ENCODE measurements around the gene VAV2. TPM values are rescaled to one million over a fixed set of nuclear protein-coding genes. Genes with fewer than 3 reads are reported as not detected.
"Not testable (repeated sequence)": the region's sequence is repeated elsewhere in the genome, so short reads cannot be mapped to it uniquely, and the experiment has no call there.

Gene VAV2
- total and polyA plus RNA-seq, 2 experiments from 2014 or later: 8.1 to 28.9 TPM

DNA sequence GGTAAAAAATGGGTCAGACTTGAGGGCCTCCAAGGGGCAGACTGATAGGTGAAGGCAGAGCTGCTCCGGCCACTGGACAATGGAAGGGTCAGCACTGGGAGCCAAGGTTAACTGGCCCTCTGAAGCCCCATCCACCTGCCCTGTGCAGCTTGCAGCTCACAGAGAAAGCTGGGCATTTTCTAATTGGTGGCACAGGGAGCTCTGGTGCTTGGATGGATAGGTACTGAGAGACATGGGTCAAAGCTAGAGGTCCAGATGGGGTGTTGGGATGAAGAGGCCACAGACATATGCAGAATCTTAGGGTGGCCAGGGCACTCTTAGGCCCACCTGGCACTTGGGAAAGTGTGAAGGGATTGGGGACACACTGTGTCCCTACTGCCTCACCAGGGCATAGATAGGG is 224.5 kb downstream of the VAV2 start:
- H3K9me3 Mint-ChIP-seq: peaks cover 11% of the 10 kb centered on the region; the same call in 2 of the 3 replicates
- Histone ChIP-seq H3K9me2 (ENCODE audit: insufficient read depth) (no peaks in the 10 kb centered on the region), H3K27me3 (ENCODE audit: insufficient read depth) (no peaks in the 10 kb centered on the region), H3K4me1 (ENCODE audit: insufficient read depth) (no peaks in the 10 kb centered on the region), H4K20me1 (replicated peaks; ENCODE audit: insufficient read depth) (0 out of 2 replicates have a peak, but pooled peaks cover 3% of the 10 kb centered on the region), H2AFZ (no peak overlapping the region), H3K4me2 (no peak overlapping the region), H3K27ac (ENCODE audit: low read depth) (no peak overlapping the region), H3F3A (replicated peaks; ENCODE audit: low read depth) (no peaks in the 10 kb centered on the region), H3K36me3 (ENCODE audit: insufficient read depth) (no peaks in the 10 kb centered on the region), H3K79me2 (replicated peaks; ENCODE audit: insufficient read depth) (no peaks in the 10 kb centered on the region), H3K4me3 (no peak overlapping the region)
- TF ChIP-seq, protein P1, sequence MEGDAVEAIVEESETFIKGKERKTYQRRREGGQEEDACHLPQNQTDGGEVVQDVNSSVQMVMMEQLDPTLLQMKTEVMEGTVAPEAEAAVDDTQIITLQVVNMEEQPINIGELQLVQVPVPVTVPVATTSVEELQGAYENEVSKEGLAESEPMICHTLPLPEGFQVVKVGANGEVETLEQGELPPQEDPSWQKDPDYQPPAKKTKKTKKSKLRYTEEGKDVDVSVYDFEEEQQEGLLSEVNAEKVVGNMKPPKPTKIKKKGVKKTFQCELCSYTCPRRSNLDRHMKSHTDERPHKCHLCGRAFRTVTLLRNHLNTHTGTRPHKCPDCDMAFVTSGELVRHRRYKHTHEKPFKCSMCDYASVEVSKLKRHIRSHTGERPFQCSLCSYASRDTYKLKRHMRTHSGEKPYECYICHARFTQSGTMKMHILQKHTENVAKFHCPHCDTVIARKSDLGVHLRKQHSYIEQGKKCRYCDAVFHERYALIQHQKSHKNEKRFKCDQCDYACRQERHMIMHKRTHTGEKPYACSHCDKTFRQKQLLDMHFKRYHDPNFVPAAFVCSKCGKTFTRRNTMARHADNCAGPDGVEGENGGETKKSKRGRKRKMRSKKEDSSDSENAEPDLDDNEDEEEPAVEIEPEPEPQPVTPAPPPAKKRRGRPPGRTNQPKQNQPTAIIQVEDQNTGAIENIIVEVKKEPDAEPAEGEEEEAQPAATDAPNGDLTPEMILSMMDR (conservative IDR thresholded peaks at IDR 0.05; ENCODE audit: low read depth in 2 of 2): no peak
- TF ChIP-seq JUNB (IDR thresholded peaks at IDR 0.05; ENCODE audit: unreplicated experiment): no peak
- H3K4me3 Mint-ChIP-seq: no peak overlapping the region
- no peak overlapping the region for H3K27ac Mint-ChIP-seq
- H3K27me3 Mint-ChIP-seq (ENCODE audit: insufficient read depth, low read depth, poor library complexity): peaks cover 6% of the 10 kb centered on the region
- peaks cover 36% of the 10 kb centered on the region for H3K36me3 Mint-ChIP-seq (ENCODE audit: low read depth)
- DNase-seq (ENCODE audit: low spot score) (no peak), ATAC-seq (no peak)
- no peaks in the 10 kb centered on the region for H3K4me1 Mint-ChIP-seq

DNA sequence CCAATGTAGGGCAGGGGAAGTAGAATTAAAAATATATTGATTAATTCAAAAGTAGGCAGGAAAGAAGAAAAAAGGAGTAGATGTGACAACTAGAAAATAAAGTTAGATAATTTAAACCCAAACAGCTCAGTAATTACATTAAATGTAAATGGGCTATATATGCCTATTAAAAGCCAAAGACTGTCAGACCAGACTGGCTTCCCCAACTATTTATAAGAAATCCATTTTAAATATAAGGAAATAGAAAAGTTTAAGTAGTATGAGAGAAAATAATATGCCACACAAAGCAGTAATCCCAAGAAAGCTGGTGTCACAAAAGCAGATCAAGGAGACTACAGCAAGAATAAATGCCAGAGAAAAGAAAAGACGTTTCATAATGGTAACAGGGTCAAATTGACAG is 225.1 kb downstream of the VAV2 start:
- H4K20me1 ChIP-seq (replicated peaks; ENCODE audit: insufficient read depth): 0 out of 2 replicates have a peak, but pooled peaks cover 3% of the 10 kb centered on the region
- H3K36me3 ChIP-seq (ENCODE audit: insufficient read depth): no peaks in the 10 kb centered on the region
- no peaks in the 10 kb centered on the region for H3K4me1 Mint-ChIP-seq

DNA sequence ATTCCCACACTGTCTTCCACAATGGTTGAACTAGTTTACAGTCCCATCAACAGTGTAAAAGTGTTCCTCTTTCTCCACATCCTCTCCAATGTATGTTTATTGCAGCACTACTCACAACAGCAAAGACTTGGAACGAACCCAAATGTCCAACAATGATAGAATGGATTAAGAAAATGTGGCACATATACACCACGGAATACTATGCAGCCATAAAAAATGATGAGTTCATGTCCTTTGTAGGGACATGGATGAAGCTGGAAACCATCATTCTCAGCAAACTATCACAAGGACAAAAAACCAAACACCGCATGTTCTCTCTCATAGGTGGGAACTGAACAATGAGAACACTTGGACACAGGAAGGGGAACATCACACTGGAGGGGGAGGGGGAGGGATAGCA is 225.9 kb downstream of the VAV2 start:
- H3K27ac ChIP-seq (ENCODE audit: low read depth); H3K9me2 ChIP-seq (ENCODE audit: insufficient read depth); H3K4me3 ChIP-seq; H3K27ac Mint-ChIP-seq; H3K36me3 ChIP-seq (ENCODE audit: insufficient read depth); H3K4me1 Mint-ChIP-seq; H2AFZ ChIP-seq; H3K4me3 Mint-ChIP-seq; H4K20me1 ChIP-seq (replicated peaks; ENCODE audit: insufficient read depth); ATAC-seq; H3K4me2 ChIP-seq; H3F3A ChIP-seq (replicated peaks; ENCODE audit: low read depth); DNase-seq (ENCODE audit: low spot score); H3K27me3 ChIP-seq (ENCODE audit: insufficient read depth); H3K79me2 ChIP-seq (replicated peaks; ENCODE audit: insufficient read depth); H3K4me1 ChIP-seq (ENCODE audit: insufficient read depth): not testable (repeated sequence)
- H3K27me3 Mint-ChIP-seq (ENCODE audit: insufficient read depth, low read depth, poor library complexity): peaks cover 12% of the 10 kb centered on the region
- H3K36me3 Mint-ChIP-seq (ENCODE audit: low read depth): peaks cover 40% of the 10 kb centered on the region
- H3K9me3 Mint-ChIP-seq: peaks cover 11% of the 10 kb centered on the region; the same call in 2 of the 3 replicates

More for the DNA sequence above, 225.1 kb downstream of the VAV2 start:
- Mint-ChIP-seq H3K9me3 (peaks cover 11% of the 10 kb centered on the region; the same call in 2 of the 3 replicates), H3K4me3 (no peak overlapping the region), H3K27me3 (ENCODE audit: insufficient read depth, low read depth, poor library complexity) (peaks cover 10% of the 10 kb centered on the region), H3K36me3 (ENCODE audit: low read depth) (peaks cover 38% of the 10 kb centered on the region), H3K27ac (no peak overlapping the region)
- ATAC-seq (no peak), DNase-seq (ENCODE audit: low spot score) (no peak)
- H3K4me2 ChIP-seq: no peak overlapping the region
- no peak overlapping the region for H3K4me3 ChIP-seq
- H3K4me1 ChIP-seq (ENCODE audit: insufficient read depth): no peaks in the 10 kb centered on the region
- no peaks in the 10 kb centered on the region for H3K27me3 ChIP-seq (ENCODE audit: insufficient read depth)
- no peaks in the 10 kb centered on the region for H3K9me2 ChIP-seq (ENCODE audit: insufficient read depth)
- no peaks in the 10 kb centered on the region for H3F3A ChIP-seq (replicated peaks; ENCODE audit: low read depth)
- no peak overlapping the region for H2AFZ ChIP-seq
- H3K79me2 ChIP-seq (replicated peaks; ENCODE audit: insufficient read depth): no peaks in the 10 kb centered on the region
- TF ChIP-seq ZNF114 (CRISPR knock-in tag; IDR thresholded peaks at IDR 0.05) (no peak), CREB1 (CRISPR knock-in tag; IDR thresholded peaks at IDR 0.05; ENCODE audit: low read depth) (no peak), EZH2phosphoT487 (IDR thresholded peaks at IDR 0.05; ENCODE audit: unreplicated experiment) (no peak), JUNB (IDR thresholded peaks at IDR 0.05; ENCODE audit: unreplicated experiment) (no peak), POLR2AphosphoS5 (IDR thresholded peaks at IDR 0.05; ENCODE audit: low read depth) (no peak), ZNF331 (CRISPR knock-in tag; IDR thresholded peaks at IDR 0.05; ENCODE audit: low read depth) (no peak), NANOG (IDR thresholded peaks at IDR 0.05; ENCODE audit: borderline replicate concordance) (no peak)
- TF ChIP-seq, protein P1 (conservative IDR thresholded peaks at IDR 0.05; ENCODE audit: low read depth in 2 of 2): no peak
- TF ChIP-seq, protein P2, sequence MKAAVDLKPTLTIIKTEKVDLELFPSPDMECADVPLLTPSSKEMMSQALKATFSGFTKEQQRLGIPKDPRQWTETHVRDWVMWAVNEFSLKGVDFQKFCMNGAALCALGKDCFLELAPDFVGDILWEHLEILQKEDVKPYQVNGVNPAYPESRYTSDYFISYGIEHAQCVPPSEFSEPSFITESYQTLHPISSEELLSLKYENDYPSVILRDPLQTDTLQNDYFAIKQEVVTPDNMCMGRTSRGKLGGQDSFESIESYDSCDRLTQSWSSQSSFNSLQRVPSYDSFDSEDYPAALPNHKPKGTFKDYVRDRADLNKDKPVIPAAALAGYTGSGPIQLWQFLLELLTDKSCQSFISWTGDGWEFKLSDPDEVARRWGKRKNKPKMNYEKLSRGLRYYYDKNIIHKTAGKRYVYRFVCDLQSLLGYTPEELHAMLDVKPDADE (IDR thresholded peaks at IDR 0.05): no peak
- H3K27ac ChIP-seq (ENCODE audit: low read depth): no peak overlapping the region

Measured in GM23338 (cell line).